Heart left ventricle (tissue), 13 donors: ENCODE data around the gene NLRC5.

Experiments
- CTCF ChIP-seq, 12 donors: fragments of 200-600 bp; sonication (generic) in 4 of 12; IDR thresholded peaks; one replicate each; pipeline versions ENCODE4 v1.5.0 to v1.8.0; 2018 to 2022; ENCODE audit warnings: antibody characterized with exemption in 12 of 12, mild to moderate bottlenecking in 5 of 12
- POLR2A ChIP-seq, 2 donors: fragments of 450-650 bp; IDR thresholded peaks; one replicate each; pipeline ENCODE4 v1.6.1; 2017; ENCODE audit warnings: antibody characterized with exemption in 2 of 2, mild to moderate bottlenecking in 2 of 2, moderate library complexity in 2 of 2
- donor health status: ischemic (EF 13 %, LVEDD 7.1; RV severe dilation, severe dysfunction).
- donor health status: DM: no; HTN: yes; CAD: no.
- donor health status: DM: no; HTN: no; CAD: no.
- donor health status: ischemic (EF 25% LVEDD 6.9; RV normal size, moderate dysfunction).
- donor health status: ischemic (EF 25% LVEDD 5.7; RV mildly dilated, moderate dysfunction).
- donor health status: ischemic (EF 35%, LVEDD 5.7; RV mildly dilated, moderate dysfunction).
- donor health status: nonischemic (EF 11% LVEDD 7.7; RV severe dilation, severe dysfunction).
- donor health status: DM: yes; HTN: yes; CAD: no.
- donor health status: PGD.
- donor health status: ischemic (EF 29% LVEDD 5.4; RV normal size, mild dysfunction).
- donor health status: nonischemic (EF 23%, LVEDD 6.1; RV moderate dilation, normal function).

GRCh38 chr16:56986361-56986760 is 3.0 kb upstream of the NLRC5 start:
- TF ChIP-seq POLR2A (IDR thresholded peaks at IDR 0.05) (no peak), CTCF (IDR thresholded peaks at IDR 0.05) (no peak)
